Right lobe of liver (tissue), 6 donors: ENCODE data around the gene MUC5AC. TPM values are rescaled to one million over a fixed set of nuclear protein-coding genes. Genes with fewer than 3 reads are reported as not detected.
A peak's percentile ranks its signal among the peaks of the same experiment; 100 is the strongest.
"Not testable (repeated sequence)": the region's sequence is repeated elsewhere in the genome, so short reads cannot be mapped to it uniquely, and the experiment has no call there.

Experiments used
- ATAC-seq, 4 donors: fragments of 200-7000 bp; cut with Tn5 transposase; one replicate each; pipeline ENCODE4 v1.9.1; 2020; ENCODE audit warnings: mild to moderate bottlenecking in 4 of 4, moderate library complexity in 4 of 4
- DNase-seq, 3 donors: peaks; one replicate each; pipeline ENCODE4 v3.0.0-alpha.2; 2020
- H3K27ac ChIP-seq, 3 donors: fragments of 200-600 bp; one replicate each; pipeline ENCODE4 v1.8.0; 2022
- H3K27me3 ChIP-seq, 2 donors: fragments of 200-600 bp; one replicate each; pipeline ENCODE4 v1.8.0; 2022
- H3K36me3 ChIP-seq, 4 donors: fragments of 200-600 bp; sonication (generic) in 1 of 4; one replicate each; pipeline versions ENCODE4 v1.5.1 to v1.8.0; 2017 to 2022; ENCODE audit warnings: control low read depth in 1 of 4
- H3K4me1 ChIP-seq, 4 donors: fragments of 200-600 bp; sonication (generic) in 1 of 4; one replicate each; pipeline versions ENCODE4 v1.5.1 to v1.8.0; 2017 to 2022; ENCODE audit warnings: control low read depth in 1 of 4
- H3K4me3 ChIP-seq, 3 donors: fragments of 200-600 bp; one replicate each; pipeline ENCODE4 v1.8.0; 2022
- H3K9me3 ChIP-seq, 4 donors: fragments of 200-600 bp; sonication (generic) in 1 of 4; one replicate each; pipeline versions ENCODE4 v1.5.1 to v1.8.0; 2017 to 2022; ENCODE audit warnings: control low read depth in 1 of 4
- CTCF ChIP-seq, 4 donors: fragments of 200-600 bp in 3 of 4; fragments of 450-650 bp in 1 of 4; IDR thresholded peaks; one replicate each; pipeline versions ENCODE4 v1.5.1 to v1.8.0; 2016 to 2022; ENCODE audit warnings: antibody characterized with exemption in 4 of 4, mild to moderate bottlenecking in 2 of 4
- POLR2A ChIP-seq: fragments of 450-650 bp; IDR thresholded peaks from one replicate; pipeline ENCODE4 v1.6.1; 2017; ENCODE audit warnings: antibody characterized with exemption, mild to moderate bottlenecking
- WGBS: methylation state at CpG from one replicate; pipeline ENCODE4 v1.1.6; 2018; ENCODE audit warnings: low coverage, low lambda C conversion rate; ENCODE audit not compliant: insufficient coverage; ENCODE audit errors: missing lambda C conversion rate; 5-methylcytosine and 5-hydroxymethylcytosine counted together
- intact Hi-C, 2 donors: fragments of 100-400 bp; cut with DNase I; formaldehyde crosslinking; loops; one replicate each; pipeline versions ENCODE4 v1.11.2 to v1.14.1; 2022
- total RNA-seq, 6 experiments: library from RNA; depleted of rRNA in 2 of 6; stranded (reverse); fragments of >200 nt in 2 of 6; fragmentation: NEBNext Ultra II Directional in 3 of 6; extraction: Animal tissue kit (Norgen Biotek cat#: 25700) in 3 of 6; gene quantifications; one replicate each; pipeline versions ENCODE4 v1.1.0 to v1.2.4, GENCODE V29; 2016 to 2023
- donor health status: DM: no; HTN: yes; CAD: no.
- donor health status: DM: no; HTN: no; CAD: no.
- donor health status: DM: no; HTN: no; CAD: no.
- donor health status: DM: no; HTN: yes; CAD: no.
- donor health status: DM: no; HTN: yes; CAD: no.

The MUC5AC gene
- total RNA-seq, 6 experiments from 2014 or later, result not detected

DNA sequence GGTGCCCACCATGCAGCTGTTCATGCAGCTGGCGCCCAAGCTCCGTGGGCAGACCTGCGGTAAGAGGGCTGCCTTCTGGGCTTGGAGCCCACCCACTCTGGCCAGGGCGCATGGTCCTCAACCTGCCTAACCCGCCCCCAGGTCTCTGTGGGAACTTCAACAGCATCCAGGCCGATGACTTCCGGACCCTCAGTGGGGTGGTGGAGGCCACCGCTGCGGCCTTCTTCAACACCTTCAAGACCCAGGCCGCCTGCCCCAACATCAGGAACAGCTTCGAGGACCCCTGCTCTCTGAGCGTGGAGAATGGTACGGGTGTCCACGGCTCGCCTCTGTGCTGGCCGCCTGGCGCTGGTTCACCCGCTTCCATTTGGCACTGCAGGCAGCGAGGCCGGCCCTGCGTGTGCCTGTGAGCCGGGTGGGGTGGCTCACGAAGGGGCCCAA lies 11.0 kb downstream of the MUC5AC start:
- no peaks in the 10 kb centered on the region for H3K9me3 ChIP-seq
- ATAC-seq (no peak), DNase-seq (peak; percentile 8 to 44 (median 40))
- H3K27ac ChIP-seq, result no peak overlapping the region
- intact Hi-C loops, result no loop called here
- H3K36me3 ChIP-seq, result no peaks in the 10 kb centered on the region
- no peaks in the 10 kb centered on the region for H3K4me1 ChIP-seq
- no peaks in the 10 kb centered on the region for H3K27me3 ChIP-seq
- TF ChIP-seq CTCF (IDR thresholded peaks at IDR 0.05) (no peak), POLR2A (no peak)
- WGBS, result no CpG with 5 or more reads among the region's 23 CpGs
- no peak overlapping the region for H3K4me3 ChIP-seq

DNA sequence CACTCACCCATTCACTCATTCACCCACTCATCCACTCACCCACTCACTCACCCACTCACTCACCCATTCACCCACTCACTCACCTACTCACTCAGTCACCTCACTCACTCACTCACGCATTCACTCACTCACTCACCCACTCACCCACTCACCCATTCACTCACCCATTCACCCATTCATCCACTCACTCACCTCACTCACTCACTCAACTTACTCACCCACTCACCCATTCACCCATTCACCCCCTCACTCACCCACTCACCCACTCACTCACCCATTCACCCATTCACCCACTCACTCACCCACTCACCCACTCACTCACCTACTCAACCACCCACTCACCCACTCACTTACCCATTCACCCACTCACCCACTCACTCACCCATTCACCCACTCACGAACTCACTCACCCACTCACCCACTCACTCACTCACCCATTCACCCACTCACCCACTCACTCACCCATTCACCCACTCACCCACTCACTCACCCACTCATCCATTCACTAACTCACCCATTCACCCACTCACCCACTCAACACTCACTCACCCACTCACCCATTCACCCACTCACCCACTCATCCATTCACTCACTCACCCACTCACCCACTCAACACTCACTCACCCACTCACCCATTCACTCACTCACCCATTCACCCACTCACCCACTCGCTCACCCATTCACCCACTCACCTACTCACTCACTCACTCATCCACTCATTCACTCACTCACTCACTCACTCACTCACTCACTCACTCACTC lies 13.7 kb downstream of the MUC5AC start:
- Histone ChIP-seq H3K9me3 (no peaks in the 10 kb centered on the region), H3K27me3 (no peaks in the 10 kb centered on the region), H3K36me3 (no peaks in the 10 kb centered on the region), H3K27ac (no peak overlapping the region), H3K4me3 (no peak overlapping the region), H3K4me1 (no peaks in the 10 kb centered on the region)
- DNase-seq, result no peak
- TF ChIP-seq CTCF (IDR thresholded peaks at IDR 0.05) (no peak), POLR2A (no peak)
- no peak for ATAC-seq
- WGBS, result 50% methylated on average over 2 of the region's 3 CpGs
- intact Hi-C loops, result no loop called here

DNA sequence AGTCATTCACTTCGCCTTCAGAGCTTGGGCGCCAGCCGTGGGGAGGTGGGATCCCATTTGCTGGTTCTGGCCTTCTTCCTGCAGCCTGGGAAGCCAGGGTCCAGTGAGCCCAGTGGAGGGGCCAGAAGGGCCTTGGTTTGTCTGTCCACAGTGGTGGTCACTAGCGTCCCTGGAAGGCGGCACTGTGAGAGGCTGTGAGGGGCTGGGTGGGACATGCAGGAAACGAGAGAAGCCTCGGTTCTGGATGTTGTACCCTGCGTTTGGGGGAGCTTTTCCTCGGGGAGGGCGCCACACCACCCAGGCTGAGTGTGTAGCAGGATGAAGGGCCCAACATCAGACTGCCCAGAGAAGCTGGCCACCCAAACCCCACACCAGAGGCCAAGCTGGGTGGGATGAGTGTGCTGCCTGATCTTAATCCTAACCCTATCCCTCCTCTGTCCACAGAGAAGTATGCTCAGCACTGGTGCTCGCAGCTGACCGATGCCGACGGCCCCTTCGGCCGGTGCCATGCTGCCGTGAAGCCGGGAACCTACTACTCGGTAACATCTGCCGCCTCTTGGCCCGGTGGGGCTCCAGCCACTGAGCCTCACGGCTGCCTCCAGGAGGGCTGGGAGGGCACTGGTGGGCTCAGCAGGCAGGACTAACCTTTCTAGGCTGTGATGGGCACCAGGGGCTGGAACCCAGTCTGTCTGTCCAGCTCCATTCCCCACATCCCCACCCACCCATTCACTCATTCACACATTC lies 14.4 kb downstream of the MUC5AC start:
- 71% methylated on average over 8 of the region's 22 CpGs for WGBS
- H3K27ac ChIP-seq, result no peak overlapping the region
- no peaks in the 10 kb centered on the region for H3K4me1 ChIP-seq
- ATAC-seq (no peak), DNase-seq (peak in 1 of 3 donors; percentile 14)
- H3K4me3 ChIP-seq, result no peak overlapping the region
- H3K36me3 ChIP-seq, result no peaks in the 10 kb centered on the region
- H3K27me3 ChIP-seq, result no peaks in the 10 kb centered on the region
- H3K9me3 ChIP-seq, result no peaks in the 10 kb centered on the region
- no peak for TF ChIP-seq CTCF (IDR thresholded peaks at IDR 0.05)
- no peak for TF ChIP-seq POLR2A
- intact Hi-C loops, result no loop called here

DNA sequence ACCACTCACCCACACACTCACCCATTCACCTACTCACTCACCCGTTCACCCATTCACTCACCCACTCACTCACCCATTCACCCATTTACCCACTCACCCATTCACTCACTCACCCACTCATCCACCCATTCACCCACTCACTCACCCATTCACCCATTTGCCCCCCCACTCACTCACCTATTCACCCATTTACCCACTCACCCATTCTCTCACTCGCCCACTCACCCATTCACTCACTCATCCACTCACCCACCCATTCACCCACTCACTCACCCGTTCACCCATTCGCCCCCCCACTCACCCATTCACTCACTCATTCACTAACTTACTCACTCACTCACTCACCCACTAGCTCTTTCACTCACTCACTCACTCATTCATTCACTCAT lies 15.0 kb downstream of the MUC5AC start:
- DNase-seq, result peak in 1 of 3 donors; percentile 1
- no peak for ATAC-seq
- WGBS, result 59% methylated on average over 4 of the region's 4 CpGs
- TF ChIP-seq POLR2A (no peak), CTCF (IDR thresholded peaks at IDR 0.05) (no peak)
- Histone ChIP-seq H3K9me3 (no peaks in the 10 kb centered on the region), H3K27me3 (no peaks in the 10 kb centered on the region), H3K4me3 (no peak overlapping the region), H3K36me3 (no peaks in the 10 kb centered on the region), H3K27ac (no peak overlapping the region), H3K4me1 (no peaks in the 10 kb centered on the region)
- intact Hi-C loops, result no loop called here

DNA sequence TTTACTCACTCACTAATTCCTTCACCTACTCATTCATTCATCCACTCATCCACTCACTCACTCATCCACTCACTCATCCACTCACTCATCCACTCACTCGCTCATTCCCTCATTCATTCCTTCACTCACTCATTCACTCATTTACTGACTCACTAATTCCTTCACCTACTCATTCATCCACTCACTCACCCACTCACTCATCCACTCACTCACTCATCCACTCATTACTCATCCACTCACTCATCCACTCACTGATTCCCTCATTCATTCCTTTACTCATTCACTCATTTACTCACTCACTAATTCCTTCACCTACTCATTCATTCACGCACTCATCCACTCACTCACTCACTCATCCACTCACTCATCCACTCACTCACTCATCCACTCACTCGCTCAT lies 15.6 kb downstream of the MUC5AC start:
- H3K36me3 ChIP-seq, H3K27ac ChIP-seq, ATAC-seq, H3K4me1 ChIP-seq, H3K27me3 ChIP-seq, DNase-seq, H3K9me3 ChIP-seq, H3K4me3 ChIP-seq, intact Hi-C loops: not testable (repeated sequence)
- WGBS, result 85% methylated on average over 3 of the region's 3 CpGs
